ENCODE measurements around the gene RYK.

The RYK gene

GRCh38 chr3:134148534-134148933 lies 102.1 kb downstream of the RYK start:
- DNase-seq (ENCODE audit: low spot score), result no peak

GRCh38 chr3:134147411-134147810 lies 103.2 kb downstream of the RYK start:
- DNase-seq (ENCODE audit: low spot score), result no peak

GRCh38 chr3:134146666-134147065 lies 104.0 kb downstream of the RYK start:
- DNase-seq (ENCODE audit: low spot score), result no peak

GRCh38 chr3:134145183-134145582 lies 105.5 kb downstream of the RYK start:
- DNase-seq (ENCODE audit: low spot score), result no peak

GRCh38 chr3:134144694-134145093 lies 106.0 kb downstream of the RYK start:
- no peak for DNase-seq (ENCODE audit: low spot score)

- no peak for DNase-seq (ENCODE audit: low spot score)
Measured at GRCh38 chr3:134143828-134144401, 106.7 kb downstream of the RYK start.

GRCh38 chr3:134136604-134137003 lies 114.1 kb downstream of the RYK start:
- DNase-seq (ENCODE audit: low spot score), result no peak

GRCh38 chr3:134134698-134135415 lies 115.8 kb downstream of the RYK start:
- DNase-seq (ENCODE audit: low spot score), result no peak

GRCh38 chr3:134134240-134134639 lies 116.4 kb downstream of the RYK start:
- peak; percentile 5 for DNase-seq (ENCODE audit: low spot score)

GRCh38 chr3:134132961-134133360 lies 117.7 kb downstream of the RYK start:
- no peak for DNase-seq (ENCODE audit: low spot score)

- DNase-seq (ENCODE audit: low spot score), result no peak
Measured at GRCh38 chr3:134126153-134126552, 124.5 kb downstream of the RYK start.

GRCh38 chr3:134114726-134115125 lies 135.9 kb downstream of the RYK start:
- DNase-seq (ENCODE audit: low spot score), result no peak

GRCh38 chr3:134111616-134112015 lies 139.0 kb downstream of the RYK start:
- no peak for DNase-seq (ENCODE audit: low spot score)

GRCh38 chr3:134110963-134111362 lies 139.7 kb downstream of the RYK start:
- no peak for DNase-seq (ENCODE audit: low spot score)
